Adrenal gland (tissue), 5 donors: ENCODE results near the gene MAP1B.

Source experiments
- CTCF ChIP-seq, 6 experiments: fragments of 450-650 bp in 4 of 6; fragments of 200-600 bp in 2 of 6; sonication (generic) in 1 of 6; IDR thresholded peaks; 1 replicate in 5 of 6; 2 replicates in 1 of 6; pipeline versions ENCODE4 v1.5.1 to v1.8.0; 2016 to 2021; ENCODE audit warnings: antibody characterized with exemption in 6 of 6, mild to moderate bottlenecking in 2 of 6, moderate library complexity in 1 of 6
- POLR2A ChIP-seq, 2 donors: fragments of 450-650 bp; IDR thresholded peaks; one replicate each; pipeline ENCODE4 v1.6.1; 2017; ENCODE audit warnings: antibody characterized with exemption in 2 of 2, mild to moderate bottlenecking in 2 of 2, moderate library complexity in 1 of 2
- donor health status: DM: no; HTN: no; CAD: no.

GRCh38 chr5:72157625-72157962, 50.3 kb downstream of the MAP1B start:
- TF ChIP-seq CTCF (IDR thresholded peaks at IDR 0.05) (no peak), POLR2A (IDR thresholded peaks at IDR 0.05) (no peak)
